GM19238 (cell line): ENCODE results near the gene RAPGEF1.
A peak's percentile ranks its signal among the peaks of the same experiment; 100 is the strongest.

Source experiments
- DNase-seq: peaks from one replicate; pipeline ENCODE4 v3.0.0; 2011; ENCODE audit warnings: low spot score; ENCODE audit not compliant: insufficient read length

The RAPGEF1 gene

GRCh38 chr9:131590907-131591844 lies 148.7 kb downstream of the RAPGEF1 start:
- DNase-seq, result peak; percentile 68

GRCh38 chr9:131590449-131590848 lies 149.4 kb downstream of the RAPGEF1 start:
- no peak for DNase-seq

DNA sequence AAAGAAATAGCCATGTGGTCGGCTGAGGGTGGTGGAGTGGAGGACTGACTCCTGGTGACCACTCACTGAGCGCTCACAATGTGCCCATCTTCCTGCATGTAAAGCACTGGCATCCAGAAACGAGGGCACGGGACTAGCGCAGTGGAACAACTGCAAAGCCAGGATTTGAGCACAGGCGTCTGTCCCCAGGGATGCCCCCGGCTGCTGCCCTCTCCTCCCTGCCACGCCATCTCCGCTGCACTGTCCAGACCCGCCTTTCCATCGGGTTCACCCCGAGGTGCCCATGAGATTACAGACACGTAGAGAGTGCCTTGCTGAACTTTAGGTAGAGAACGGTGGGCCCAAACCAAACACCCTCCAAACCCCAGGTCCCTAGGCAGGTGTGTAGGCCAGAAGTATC lies 149.9 kb downstream of the RAPGEF1 start:
- no peak for DNase-seq

- DNase-seq, result no peak
Measured at GRCh38 chr9:131589124-131589711, 150.7 kb downstream of the RAPGEF1 start.

GRCh38 chr9:131588396-131588795 lies 151.5 kb downstream of the RAPGEF1 start:
- DNase-seq, result no peak

GRCh38 chr9:131587906-131588305 lies 152.0 kb downstream of the RAPGEF1 start:
- DNase-seq, result no peak

GRCh38 chr9:131587331-131587730 lies 152.5 kb downstream of the RAPGEF1 start:
- DNase-seq, result no peak

GRCh38 chr9:131585375-131585774 lies 154.5 kb downstream of the RAPGEF1 start:
- DNase-seq, result no peak

- DNase-seq, result no peak
Measured at GRCh38 chr9:131584858-131585257, 155.0 kb downstream of the RAPGEF1 start.

GRCh38 chr9:131583836-131584555 lies 155.9 kb downstream of the RAPGEF1 start:
- no peak for DNase-seq

GRCh38 chr9:131583337-131583645 lies 156.6 kb downstream of the RAPGEF1 start:
- no peak for DNase-seq

GRCh38 chr9:131582466-131583336 lies 157.2 kb downstream of the RAPGEF1 start:
- DNase-seq, result no peak

- DNase-seq, result no peak
Measured at GRCh38 chr9:131582056-131582455, 157.8 kb downstream of the RAPGEF1 start.

- DNase-seq, result no peak
Measured at GRCh38 chr9:131580358-131580757, 159.5 kb downstream of the RAPGEF1 start.

DNA sequence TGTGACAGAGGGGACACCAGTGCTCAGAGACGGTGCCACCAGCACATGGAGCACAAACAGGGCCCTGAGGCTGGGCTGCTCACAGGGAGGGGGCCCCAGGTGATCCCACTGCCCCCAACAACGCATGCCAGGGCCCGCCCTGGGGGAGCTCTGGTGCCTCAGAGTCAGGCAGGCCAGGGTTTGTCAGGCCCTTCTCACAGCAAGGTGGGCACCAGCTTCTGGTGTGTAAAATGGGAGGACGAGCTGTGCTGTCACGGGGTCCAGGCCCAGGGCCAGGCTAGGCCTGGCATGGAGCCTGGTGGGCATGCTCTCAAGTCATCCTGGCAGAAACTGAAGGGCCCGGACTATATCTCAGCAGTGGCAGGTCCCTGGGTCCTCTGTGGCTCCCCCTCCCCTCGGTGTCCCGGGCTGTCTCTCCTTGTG lies 160.1 kb downstream of the RAPGEF1 start:
- no peak for DNase-seq

DNA sequence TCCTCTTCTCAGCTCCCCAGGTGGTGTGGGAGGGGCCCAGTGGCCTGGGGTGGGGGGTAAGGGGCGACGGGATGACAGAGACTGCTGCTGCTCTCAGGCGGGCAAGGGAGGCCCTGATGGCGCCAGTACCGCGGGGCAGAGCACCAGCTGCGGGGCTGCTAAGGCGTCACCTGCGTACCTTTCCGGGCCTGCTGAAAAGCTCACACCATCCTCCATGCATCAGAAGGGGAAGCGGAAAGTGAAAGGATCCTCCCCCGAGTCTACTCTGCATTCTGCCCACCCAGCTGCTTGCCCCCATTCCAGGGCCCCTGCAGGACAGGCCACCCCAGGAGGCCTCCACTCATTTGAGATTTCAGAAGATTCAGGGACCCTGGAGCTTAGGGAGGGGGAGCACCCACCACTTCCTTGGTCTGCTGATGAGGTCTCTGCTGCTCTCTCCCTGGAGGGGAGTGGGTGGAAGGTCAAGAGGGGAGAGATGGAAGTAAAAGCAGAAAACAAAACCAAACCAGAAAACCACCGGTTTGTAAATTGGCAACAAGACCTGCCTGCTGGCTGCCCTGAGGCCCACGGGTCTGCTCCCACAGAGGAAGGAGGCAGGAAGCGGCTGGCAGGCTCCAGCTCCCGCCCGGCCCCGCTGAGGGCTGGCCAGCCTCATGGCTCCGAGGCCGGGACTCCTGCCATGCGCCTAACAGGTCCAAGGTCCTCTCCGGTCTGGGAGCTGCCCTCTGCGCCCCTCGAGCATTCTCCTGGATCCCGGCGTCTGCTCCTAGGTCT lies 161.0 kb downstream of the RAPGEF1 start:
- DNase-seq, result peak; percentile 49

GRCh38 chr9:131578021-131578420 lies 161.9 kb downstream of the RAPGEF1 start:
- DNase-seq, result no peak

DNA sequence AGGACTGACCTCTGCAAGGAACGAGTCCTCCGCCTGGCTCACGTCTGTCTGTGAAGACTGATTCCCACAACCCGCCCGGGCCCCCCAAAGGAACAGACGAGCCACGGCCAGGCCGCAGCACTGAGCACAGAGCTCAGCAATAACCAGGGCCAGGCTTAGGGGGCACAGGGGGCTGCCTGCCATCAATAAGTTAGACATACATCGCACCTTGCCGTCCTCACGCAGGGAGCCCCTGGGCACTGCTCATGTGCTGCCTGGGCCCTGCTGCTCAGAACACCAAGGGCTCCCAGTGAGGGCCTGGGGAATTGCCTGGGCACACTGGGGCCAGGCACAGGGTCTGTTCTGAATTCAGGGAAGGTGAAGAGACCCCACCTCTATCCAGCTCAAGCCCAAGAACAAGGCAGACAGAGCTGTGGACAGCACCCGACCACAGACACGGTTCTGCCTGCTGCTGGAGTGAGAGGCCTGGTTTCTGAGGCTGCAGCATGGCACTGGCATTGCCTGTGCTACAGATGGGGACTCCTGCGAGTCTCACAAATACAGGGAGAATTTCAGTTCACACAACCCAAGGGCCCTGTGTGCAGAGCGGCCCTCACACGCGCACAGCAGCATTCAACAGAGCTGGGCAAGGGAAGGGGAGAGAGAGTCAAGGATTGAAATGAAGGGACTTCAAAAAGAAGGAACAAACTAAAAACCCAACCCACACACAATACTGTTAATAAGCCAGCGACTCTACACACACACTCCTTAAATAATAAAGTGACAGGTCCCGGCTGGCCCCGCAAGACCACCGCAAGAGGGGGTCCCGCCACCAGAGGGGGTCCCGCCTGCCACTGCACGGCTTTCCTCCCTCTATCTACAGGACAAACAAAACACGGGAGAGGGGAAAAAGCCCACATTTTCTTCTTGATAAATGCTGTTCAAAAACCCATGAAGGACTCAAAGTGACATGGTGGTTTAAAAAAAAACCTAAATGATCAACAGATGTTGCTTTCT lies 162.6 kb downstream of the RAPGEF1 start:
- no peak for DNase-seq
